ENCODE measurements around the gene KARS1. TPM values are rescaled to one million over a fixed set of nuclear protein-coding genes. Genes with fewer than 3 reads are reported as not detected.

KARS1 gene
- total RNA-seq, 1 experiment from 2014 or later = 181 TPM

- Histone ChIP-seq H4K91ac (ENCODE audit: insufficient read length, low read depth, low read length) (no peak overlapping the region), H3K4me1 (ENCODE audit: insufficient read depth, low read length) (no peaks in the 10 kb centered on the region), H3K9me3 (ENCODE audit: control insufficient read depth, low read depth, low read length) (no peaks in the 10 kb centered on the region), H3K56ac (ENCODE audit: insufficient read length, low read depth, low read length) (no peak overlapping the region), H3K79me1 (ENCODE audit: insufficient read depth, low read depth, low read length, poor library complexity, severe bottlenecking) (no peaks in the 10 kb centered on the region), H2BK5ac (ENCODE audit: insufficient read length, low read length) (no peak overlapping the region), H3K4me2 (ENCODE audit: insufficient read depth, insufficient read length, low read length) (no peak overlapping the region), H2BK120ac (ENCODE audit: low read depth, low read length, poor library complexity, severe bottlenecking) (no peak overlapping the region), H3K18ac (ENCODE audit: insufficient read length, low read depth, low read length) (no peak overlapping the region), H3K27me3 (ENCODE audit: insufficient read depth, low read length) (no peaks in the 10 kb centered on the region), H3K23me2 (ENCODE audit: insufficient read length, low read depth, low read length, poor library complexity, severe bottlenecking) (no peaks in the 10 kb centered on the region), H3K27ac (ENCODE audit: insufficient read length, low read depth, low read length) (no peak overlapping the region), H2BK15ac (ENCODE audit: low read depth, low read length) (no peak overlapping the region), H3K14ac (ENCODE audit: insufficient read depth, low read length) (no peak overlapping the region), H2AK5ac (ENCODE audit: insufficient read length, low read length) (no peak overlapping the region), H3K23ac (ENCODE audit: insufficient read length, low read depth, low read length) (no peak overlapping the region), H3K9ac (ENCODE audit: extremely low read depth, insufficient read length, low read length) (no peak overlapping the region), H2AFZ (ENCODE audit: low read length) (no peak overlapping the region), H3K79me2 (ENCODE audit: insufficient read depth, low read length) (no peaks in the 10 kb centered on the region), H4K20me1 (ENCODE audit: control insufficient read depth, insufficient read depth, insufficient read length) (no peaks in the 10 kb centered on the region), H2BK12ac (ENCODE audit: insufficient read length, low read depth, low read length) (no peak overlapping the region), H4K5ac (ENCODE audit: insufficient read length, low read depth, low read length) (no peak overlapping the region), H2BK20ac (ENCODE audit: low read depth, low read length, poor library complexity, severe bottlenecking) (no peak overlapping the region), H4K8ac (replicated peaks; ENCODE audit: insufficient read length, low read depth, low read length) (no peak overlapping the region), H3K4ac (ENCODE audit: low read depth, low read length) (no peak overlapping the region), H3T11ph (ENCODE audit: low read length) (no peak overlapping the region)
- Mint-ChIP-seq H3K27ac (no peak overlapping the region), H3K4me3 (no peak overlapping the region), H3K36me3 (ENCODE audit: insufficient read depth in 1 of 3, low read depth in 3 of 3) (peaks cover 37 to 76% (median 73%) of the 10 kb centered on the region in 3 experiments; a peak in 6 of 7 replicates), H3K27me3 (ENCODE audit: low read depth) (no peaks in the 10 kb centered on the region), H3K4me1 (peaks cover 0 to 1% of the 10 kb centered on the region in 2 experiments; a peak in 2 of 4 replicates), H3K9me3 (no peaks in the 10 kb centered on the region)
- no peak for TF ChIP-seq CTCF (conservative IDR thresholded peaks at IDR 0.05)
- WGBS (ENCODE audit: extremely low coverage, insufficient read length, low lambda C conversion rate) = no CpG with 5 or more reads among the region's 2 CpGs
- DNase-seq = no peak
Observed at GRCh38 chr16:75615619-75616018, 31.8 kb downstream of the KARS1 start.

All from H9 (cell line).